SKM-1 (cell line): ENCODE measurements around the gene STAP2.
A peak's percentile ranks its signal among the peaks of the same experiment; 100 is the strongest.
"Not testable (repeated sequence)": the region's sequence is repeated elsewhere in the genome, so short reads cannot be mapped to it uniquely, and the experiment has no call there.

Experiments
- DNase-seq: peaks from one replicate; lab custom pipeline; 2025; ENCODE audit not compliant: unreplicated experiment; lab: John Stamatoyannopoulos, UW

The STAP2 gene

GRCh38 chr19:4358709-4359626 is 20.3 kb upstream of the STAP2 start:
- no peak for DNase-seq

DNA sequence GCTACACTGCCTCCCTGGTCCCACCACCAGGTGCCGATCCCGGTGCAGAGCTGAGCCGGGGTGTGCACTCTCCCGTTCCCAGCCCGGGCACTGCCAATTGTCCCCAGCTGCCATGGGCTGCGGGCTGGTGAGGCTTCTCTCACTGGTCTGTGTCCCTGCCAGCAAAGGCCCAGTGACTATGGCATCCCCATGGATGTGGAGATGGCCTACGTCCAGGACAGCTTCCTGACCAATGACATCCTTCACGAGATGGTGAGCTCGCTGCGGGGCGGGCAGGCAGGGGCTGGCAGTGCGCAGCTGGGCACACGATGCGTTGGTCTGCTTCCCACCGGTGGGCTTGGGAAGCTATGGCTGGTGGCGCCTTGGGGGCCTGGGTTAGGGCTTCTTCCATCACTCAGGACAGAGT is 19.3 kb upstream of the STAP2 start:
- no peak for DNase-seq

DNA sequence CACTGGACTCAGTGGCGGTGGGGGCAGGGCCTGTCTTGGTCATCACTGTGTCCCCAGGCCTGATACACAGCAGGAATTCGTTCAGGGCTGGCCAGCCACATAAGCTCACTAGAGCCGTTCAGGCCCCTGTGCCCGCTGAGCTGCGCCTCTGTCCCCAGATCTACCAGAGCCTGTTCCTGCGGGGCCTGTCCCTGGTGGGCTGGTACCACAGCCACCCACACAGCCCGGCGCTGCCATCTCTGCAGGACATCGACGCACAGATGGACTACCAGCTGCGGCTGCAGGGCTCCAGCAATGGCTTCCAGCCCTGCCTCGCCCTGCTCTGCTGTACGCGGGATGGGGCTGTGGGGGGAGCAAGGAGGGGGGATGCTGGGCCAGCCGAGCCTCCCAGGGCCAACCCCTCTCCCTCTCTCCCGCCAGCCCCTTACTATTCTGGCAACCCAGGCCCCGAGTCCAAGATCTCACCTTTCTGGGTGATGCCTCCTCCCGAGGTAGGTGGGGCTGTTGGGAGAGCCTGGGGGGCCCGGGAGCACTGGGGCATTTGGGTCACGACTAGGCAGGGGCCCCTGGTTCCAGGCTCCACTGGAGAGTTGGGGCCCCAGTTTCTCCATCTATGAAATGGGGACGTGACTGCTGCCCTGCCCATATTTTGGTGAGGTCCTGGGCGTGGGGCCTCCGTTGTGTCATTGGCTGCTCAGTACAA is 18.6 kb upstream of the STAP2 start:
- no peak for DNase-seq

- DNase-seq = no peak
Observed at GRCh38 chr19:4354897-4355296, 16.3 kb upstream of the STAP2 start.

DNA sequence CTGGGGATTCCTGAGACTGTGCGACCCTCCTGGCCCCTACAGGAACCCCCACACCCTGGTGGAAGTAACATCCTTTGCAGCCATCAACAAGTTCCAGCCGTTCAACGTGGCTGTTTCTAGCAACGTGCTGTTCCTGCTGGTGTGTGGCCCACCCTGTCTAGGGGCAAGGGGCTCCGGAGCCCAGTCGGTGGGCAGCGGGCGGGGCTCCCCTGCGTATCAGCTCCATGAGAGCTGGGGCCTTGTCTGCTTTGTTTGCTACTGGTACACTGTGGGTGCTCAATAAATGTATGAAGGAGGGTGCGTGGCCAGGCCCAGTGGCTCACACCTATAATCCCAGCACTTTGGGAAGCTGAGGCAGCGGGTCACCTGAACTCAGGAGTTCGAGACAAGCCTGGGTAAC is 15.7 kb upstream of the STAP2 start:
- no peak for DNase-seq

DNA sequence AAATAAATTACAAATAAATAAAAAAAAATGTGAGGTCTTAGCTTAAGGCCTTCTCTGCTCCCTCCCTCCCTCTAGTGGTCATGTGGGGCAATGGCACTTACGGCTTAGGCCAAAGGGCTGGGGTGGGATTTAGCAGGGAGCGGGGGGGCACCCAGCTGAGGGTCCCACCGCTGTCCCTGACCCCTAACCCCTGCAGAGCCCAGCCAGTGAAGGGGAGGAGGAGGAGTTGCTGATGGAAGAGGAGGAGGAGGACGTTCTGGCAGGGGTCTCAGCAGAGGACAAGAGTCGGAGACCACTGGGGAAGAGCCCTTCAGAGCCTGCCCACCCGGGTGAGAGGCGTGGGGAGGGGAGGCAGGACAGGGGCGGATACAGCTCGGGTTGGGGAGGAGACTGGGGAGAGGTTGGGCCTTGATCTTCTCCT is 14.1 kb upstream of the STAP2 start:
- DNase-seq = peak; percentile 22

DNA sequence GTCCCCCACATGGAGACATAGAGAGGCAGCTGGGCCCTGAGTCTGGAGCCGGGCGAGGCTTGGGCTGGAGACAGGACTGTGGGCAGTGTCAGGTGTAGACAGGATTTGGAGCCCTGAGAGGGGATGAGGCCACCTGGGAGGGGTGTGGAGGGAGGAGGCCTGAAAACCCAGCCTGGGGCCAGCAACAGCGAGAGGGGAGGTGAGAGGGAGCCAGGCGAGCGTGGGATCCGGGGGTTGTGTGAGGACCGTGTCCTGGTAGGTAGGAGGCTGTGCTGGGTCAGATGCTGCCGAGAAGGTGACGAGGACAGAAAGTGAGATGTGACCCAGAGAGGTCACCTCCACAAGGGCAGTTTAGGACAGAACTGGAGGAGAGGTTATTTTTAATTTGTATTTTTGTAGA is 12.1 kb upstream of the STAP2 start:
- DNase-seq = no peak

- no peak for DNase-seq
Observed at GRCh38 chr19:4350111-4350510, 11.5 kb upstream of the STAP2 start.

- not testable (repeated sequence) for DNase-seq
Observed at GRCh38 chr19:4349225-4349624, 10.6 kb upstream of the STAP2 start.

DNA sequence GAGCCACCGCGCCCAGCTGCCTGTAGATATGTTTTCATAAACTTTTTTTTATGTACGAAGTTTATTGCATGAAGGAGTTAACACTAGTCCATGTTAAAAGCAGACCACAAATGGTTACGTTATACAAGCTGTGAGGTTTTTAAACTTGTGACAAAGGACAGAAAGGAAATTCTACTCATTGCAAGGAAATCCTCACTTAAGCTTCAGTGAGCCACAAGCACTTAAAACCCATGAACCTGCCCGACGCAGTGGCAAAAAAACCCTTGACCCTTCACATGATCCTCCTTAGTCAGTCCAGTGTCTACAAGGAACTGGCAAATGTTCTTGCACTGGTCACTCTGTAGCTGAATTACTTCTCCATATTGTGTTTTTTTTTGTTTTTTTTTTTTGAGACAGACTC is 8.9 kb upstream of the STAP2 start:
- DNase-seq = no peak

DNA sequence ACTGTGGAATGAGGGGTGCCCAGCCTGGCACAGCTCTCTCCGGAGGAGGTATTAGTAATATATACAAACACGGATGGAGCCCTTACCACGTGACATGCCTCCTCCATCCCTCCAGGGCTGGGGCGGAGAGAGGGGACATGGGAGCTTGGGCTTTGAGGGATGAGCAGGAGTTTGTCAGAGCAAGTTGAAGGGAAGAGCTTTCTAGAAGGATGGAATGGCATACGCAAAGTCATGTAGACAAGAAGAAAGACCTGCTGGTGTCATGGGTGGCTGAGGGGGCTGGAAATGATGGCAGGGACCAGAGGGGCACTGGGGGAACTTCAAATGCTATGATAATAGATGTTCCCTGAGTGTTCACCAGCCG is 7.4 kb upstream of the STAP2 start:
- DNase-seq = no peak

- no peak for DNase-seq
Observed at GRCh38 chr19:4345342-4346019, 6.9 kb upstream of the STAP2 start.

DNA sequence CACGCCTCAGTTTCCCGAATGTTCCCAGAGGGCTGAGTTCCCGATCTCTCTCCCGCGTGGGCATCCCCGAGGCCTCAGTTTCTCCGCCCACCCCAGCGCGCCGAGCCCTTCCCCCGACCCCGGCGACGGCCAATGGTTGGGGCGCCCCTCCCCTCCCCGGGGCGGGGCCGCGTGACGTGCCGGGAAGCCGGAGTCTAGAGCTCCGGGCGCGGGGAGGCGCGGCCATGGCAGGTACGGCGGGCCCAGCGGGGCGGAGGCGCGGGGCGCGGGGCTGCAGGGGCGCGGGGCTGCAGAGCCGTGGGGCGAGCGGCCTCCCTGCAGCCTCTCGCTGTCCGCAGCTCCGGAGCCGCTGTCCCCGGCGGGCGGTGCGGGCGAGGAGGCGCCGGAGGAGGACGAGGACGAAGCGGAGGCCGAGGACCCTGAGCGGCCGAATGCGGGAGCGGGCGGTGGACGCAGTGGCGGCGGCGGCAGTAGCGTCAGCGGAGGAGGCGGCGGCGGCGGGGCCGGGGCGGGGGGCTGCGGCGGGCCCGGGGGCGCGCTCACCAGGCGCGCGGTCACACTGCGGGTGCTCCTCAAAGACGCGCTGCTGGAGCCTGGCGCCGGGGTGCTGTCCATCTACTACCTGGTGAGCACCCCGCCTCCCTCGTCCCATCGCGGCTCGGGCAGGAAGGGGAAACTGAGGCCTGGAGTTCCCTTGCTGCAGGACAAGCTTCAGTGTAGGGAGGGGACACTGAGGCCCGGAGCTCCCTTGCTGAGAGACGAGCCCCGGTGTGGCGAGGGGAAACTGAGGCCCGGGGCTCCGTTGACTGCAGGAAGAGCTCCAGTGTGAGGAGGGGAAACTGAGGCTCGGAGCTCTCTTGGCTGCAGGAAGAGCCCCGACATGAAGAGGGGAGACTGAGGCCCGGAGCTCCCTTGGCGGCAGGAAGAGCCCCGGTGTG is 5.0 kb upstream of the STAP2 start, which contains the start of gene MPND:
Gene MPND (plus strand): TSS at position 193 of the 938 bp plus-strand sequence. CDS start 32 bp downstream, at position 225.
- DNase-seq = peak; percentile 48

- DNase-seq = peak; percentile 98
Observed at GRCh38 chr19:4342615-4343369, 4.2 kb upstream of the STAP2 start.

- DNase-seq = no peak
Observed at GRCh38 chr19:4342314-4342614, 3.6 kb upstream of the STAP2 start.

DNA sequence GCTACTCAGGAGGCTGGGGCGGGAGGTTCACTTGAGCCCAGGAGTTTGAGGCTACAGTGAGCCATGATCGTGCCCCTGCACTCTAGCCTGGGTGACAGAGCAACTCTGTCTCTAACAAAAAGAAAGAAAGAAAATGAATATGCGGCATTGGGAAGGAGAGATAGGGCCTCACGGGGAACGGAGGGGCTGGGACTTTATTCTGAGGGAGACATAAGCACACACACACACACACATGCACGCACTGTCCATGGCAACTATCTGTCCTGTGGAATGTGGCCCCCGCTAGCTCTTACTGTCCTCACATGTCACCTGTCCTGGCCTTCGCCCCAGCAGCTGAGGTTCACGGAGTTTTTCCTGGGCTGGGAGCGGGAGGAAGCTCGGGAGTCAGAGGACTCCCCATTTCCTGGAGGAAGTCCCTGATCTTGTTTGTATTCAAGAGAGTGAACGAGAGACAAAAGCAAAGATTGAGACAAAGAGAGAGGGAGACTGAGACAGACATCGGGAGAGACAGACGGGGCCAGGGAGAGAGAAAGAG is 654 bp downstream of the STAP2 start:
- DNase-seq = no peak

GRCh38 chr19:4334929-4335570 is 3.6 kb downstream of the STAP2 start:
- no peak for DNase-seq

DNA sequence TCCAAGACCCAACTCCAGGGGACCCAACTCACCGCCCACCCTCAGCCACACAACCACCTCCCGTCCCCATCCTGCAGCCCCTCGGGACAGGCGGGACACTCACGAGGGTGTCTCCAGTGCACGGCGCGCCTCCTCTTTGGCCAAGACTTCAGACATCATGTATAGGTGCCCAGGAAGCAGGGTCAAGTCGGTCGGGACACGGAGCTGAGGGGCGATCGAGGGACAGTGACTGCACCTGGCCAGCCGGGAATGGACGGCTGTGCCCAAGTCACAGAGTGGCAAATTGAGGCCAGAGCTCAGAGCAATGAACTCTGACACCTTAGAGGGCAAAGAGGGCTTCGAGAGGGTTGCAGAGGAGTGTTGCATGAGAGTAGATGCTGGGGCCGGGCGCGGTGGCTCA is 8.8 kb downstream of the STAP2 start:
- no peak for DNase-seq

DNA sequence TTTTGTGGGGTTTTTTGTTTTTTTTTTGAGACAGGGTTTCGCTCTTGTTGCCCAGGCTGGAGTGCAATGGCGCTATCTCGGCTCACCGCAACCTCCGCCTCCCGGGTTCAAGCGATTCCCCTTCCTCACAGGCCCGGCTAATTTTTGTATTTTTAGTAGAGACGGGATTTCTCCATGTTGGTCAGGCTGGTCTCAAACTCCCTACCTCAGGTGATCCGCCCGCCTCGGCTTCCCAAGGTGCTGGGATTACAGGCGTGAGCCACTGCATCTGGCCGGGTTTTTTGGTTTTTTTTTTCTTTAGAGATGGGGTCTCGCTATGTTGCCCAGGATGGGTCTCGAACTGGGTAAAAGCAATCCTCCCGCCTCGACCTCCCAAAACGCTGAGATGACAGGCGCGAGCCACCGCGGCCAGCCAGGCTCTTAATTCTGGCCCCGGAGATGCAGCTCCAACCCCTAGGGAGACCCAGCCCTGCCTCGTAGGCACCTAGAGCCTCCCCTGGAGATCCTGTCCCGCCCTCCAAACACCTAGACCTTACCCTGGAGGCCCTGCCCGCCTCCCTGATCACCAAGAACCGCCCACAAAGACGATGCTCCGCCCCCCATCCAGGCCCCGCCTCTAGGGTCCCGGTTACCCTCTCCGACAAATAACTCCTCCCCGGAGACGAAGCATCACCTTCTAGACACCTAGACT is 9.5 kb downstream of the STAP2 start:
- DNase-seq = not testable (repeated sequence)
